Activated T-cell treated with anti-CD3 and anti-CD28 coated beads, Interleukin-2, amount 50 U/mL, for 4 hours (primary cell): ENCODE measurements around the gene CCNQ. TPM values are rescaled to one million over a fixed set of nuclear protein-coding genes. Genes with fewer than 3 reads are reported as not detected.

Experiments used
- ATAC-seq, 2 donors: fragments of 200-7000 bp; cut with Tn5 transposase; one replicate each; pipeline ENCODE4 v1.10.0; 2021
- DNase-seq: peaks from one replicate; pipeline ENCODE4 v3.0.0-alpha.2; 2020
- H3K27me3 Mint-ChIP-seq: one replicate; pipeline ENCODE4 v1.8.0; 2021; ENCODE audit warnings: low read depth, mixed read lengths
- H3K36me3 Mint-ChIP-seq: one replicate; pipeline ENCODE4 v1.8.0; 2022; ENCODE audit warnings: mixed read lengths; ENCODE audit not compliant: insufficient read depth
- H3K4me1 Mint-ChIP-seq: one replicate; pipeline ENCODE4 v1.8.0; 2021; ENCODE audit warnings: low read depth, mixed read lengths
- H3K4me3 Mint-ChIP-seq: one replicate; pipeline ENCODE4 v1.8.0; 2021; ENCODE audit warnings: mild to moderate bottlenecking, moderate library complexity, mixed read lengths
- H3K9me3 Mint-ChIP-seq: one replicate; pipeline ENCODE4 v1.8.0; 2021; ENCODE audit warnings: mixed read lengths
- total RNA-seq, 3 donors: library from RNA; stranded (reverse); gene quantifications; one replicate each; pipeline ENCODE4 v1.2.1, GENCODE V29; 2021

Gene CCNQ
- total RNA-seq, 3 donors from 2014 or later, result 38.6 to 46.9 (median 39.1) TPM

- no peaks in the 10 kb centered on the region for H3K36me3 Mint-ChIP-seq
- no peak overlapping the region for H3K4me3 Mint-ChIP-seq
- H3K4me1 Mint-ChIP-seq, result no peaks in the 10 kb centered on the region
- H3K9me3 Mint-ChIP-seq, result peaks cover 5% of the 10 kb centered on the region
- DNase-seq (no peak), ATAC-seq (no peak)
- peaks cover 2% of the 10 kb centered on the region for H3K27me3 Mint-ChIP-seq
These were observed 33.1 kb upstream of the CCNQ start for GRCh38 chrX:153631907-153632594.

- no peak for ATAC-seq
- Mint-ChIP-seq H3K36me3 (no peaks in the 10 kb centered on the region), H3K27me3 (peaks cover 2% of the 10 kb centered on the region)
These were observed 32.4 kb upstream of the CCNQ start for GRCh38 chrX:153631346-153631745.

GRCh38 chrX:153628665-153629064, 29.7 kb upstream of the CCNQ start:
- ATAC-seq (no peak), DNase-seq (no peak)
- H3K36me3 Mint-ChIP-seq, result no peaks in the 10 kb centered on the region
- no peaks in the 10 kb centered on the region for H3K4me1 Mint-ChIP-seq
- no peak overlapping the region for H3K4me3 Mint-ChIP-seq
- H3K27me3 Mint-ChIP-seq, result peaks cover 2% of the 10 kb centered on the region
- H3K9me3 Mint-ChIP-seq, result peaks cover 5% of the 10 kb centered on the region

More at GRCh38 chrX:153631346-153631745, 32.4 kb upstream of the CCNQ start:
- H3K9me3 Mint-ChIP-seq, result peaks cover 5% of the 10 kb centered on the region
- no peaks in the 10 kb centered on the region for H3K4me1 Mint-ChIP-seq
- H3K4me3 Mint-ChIP-seq, result no peak overlapping the region
- DNase-seq, result no peak

GRCh38 chrX:153628129-153628528, 29.2 kb upstream of the CCNQ start:
- no peaks in the 10 kb centered on the region for H3K4me1 Mint-ChIP-seq
- peaks cover 2% of the 10 kb centered on the region for H3K27me3 Mint-ChIP-seq
- H3K9me3 Mint-ChIP-seq, result peaks cover 5% of the 10 kb centered on the region
- DNase-seq (no peak), ATAC-seq (no peak)
- no peak overlapping the region for H3K4me3 Mint-ChIP-seq
- H3K36me3 Mint-ChIP-seq, result no peaks in the 10 kb centered on the region

GRCh38 chrX:153627675-153628111, 28.8 kb upstream of the CCNQ start:
- Mint-ChIP-seq H3K4me1 (no peaks in the 10 kb centered on the region), H3K9me3 (peaks cover 5% of the 10 kb centered on the region), H3K4me3 (no peak overlapping the region), H3K27me3 (peaks cover 2% of the 10 kb centered on the region), H3K36me3 (no peaks in the 10 kb centered on the region)
- no peak for ATAC-seq
- DNase-seq, result no peak

DNA sequence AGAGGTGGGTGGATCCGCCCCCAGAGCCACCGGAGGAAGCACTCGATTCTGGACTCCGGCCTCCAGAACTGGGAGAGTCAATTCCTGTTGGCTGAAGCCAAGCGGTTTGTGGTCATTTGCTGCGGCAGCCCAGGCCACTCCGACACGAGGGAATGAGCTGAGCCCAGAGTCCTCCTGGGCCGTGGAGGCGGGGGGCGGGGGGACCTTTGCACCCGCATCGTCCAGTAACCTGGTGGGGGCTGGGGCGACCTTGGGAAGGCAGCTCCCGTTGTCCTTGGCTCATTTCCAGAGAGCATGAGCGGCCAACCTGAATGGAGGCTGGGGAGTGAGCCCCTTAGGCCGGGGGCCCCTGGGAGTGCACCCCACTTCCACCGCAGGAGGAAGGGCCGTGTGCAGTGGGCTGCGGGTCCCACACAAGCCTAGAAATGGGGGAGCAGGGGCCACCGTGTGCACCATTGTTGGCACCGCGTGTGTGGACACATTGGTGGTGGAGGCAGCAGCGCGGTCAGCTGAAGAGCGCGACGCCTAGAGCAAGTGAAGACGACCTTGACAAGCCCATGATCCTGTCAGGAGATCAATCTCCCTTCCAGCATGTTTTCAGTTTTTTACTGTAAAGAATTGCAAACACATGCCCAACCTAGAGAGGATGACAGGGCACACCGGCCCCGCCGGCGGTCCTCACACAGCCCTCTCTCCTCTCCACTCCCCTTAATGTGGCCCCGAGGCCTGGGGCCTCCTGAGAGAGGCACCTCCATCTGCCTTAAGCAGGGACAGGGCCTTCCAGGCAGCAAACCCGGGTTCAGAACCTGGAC, 28.1 kb upstream of the CCNQ start:
- ATAC-seq (no peak), DNase-seq (no peak)
- Mint-ChIP-seq H3K4me3 (no peak overlapping the region), H3K36me3 (no peaks in the 10 kb centered on the region), H3K27me3 (peaks cover 2% of the 10 kb centered on the region), H3K4me1 (no peaks in the 10 kb centered on the region), H3K9me3 (peaks cover 5% of the 10 kb centered on the region)

GRCh38 chrX:153626025-153626633, 27.2 kb upstream of the CCNQ start:
- no peak for ATAC-seq
- Mint-ChIP-seq H3K36me3 (no peaks in the 10 kb centered on the region), H3K4me3 (no peak overlapping the region), H3K9me3 (peaks cover 3% of the 10 kb centered on the region), H3K4me1 (no peaks in the 10 kb centered on the region), H3K27me3 (peaks cover under 1% of the 10 kb centered on the region)
- no peak for DNase-seq

GRCh38 chrX:153625271-153626024, 26.5 kb upstream of the CCNQ start:
- Mint-ChIP-seq H3K4me1 (no peaks in the 10 kb centered on the region), H3K9me3 (no peaks in the 10 kb centered on the region), H3K4me3 (no peak overlapping the region), H3K36me3 (no peaks in the 10 kb centered on the region), H3K27me3 (no peaks in the 10 kb centered on the region)
- no peak for DNase-seq
- no peak for ATAC-seq

GRCh38 chrX:153624196-153625091, 25.5 kb upstream of the CCNQ start:
- DNase-seq (no peak), ATAC-seq (no peak)
- Mint-ChIP-seq H3K9me3 (no peaks in the 10 kb centered on the region), H3K4me1 (no peaks in the 10 kb centered on the region), H3K4me3 (no peak overlapping the region), H3K36me3 (no peaks in the 10 kb centered on the region), H3K27me3 (no peaks in the 10 kb centered on the region)

DNA sequence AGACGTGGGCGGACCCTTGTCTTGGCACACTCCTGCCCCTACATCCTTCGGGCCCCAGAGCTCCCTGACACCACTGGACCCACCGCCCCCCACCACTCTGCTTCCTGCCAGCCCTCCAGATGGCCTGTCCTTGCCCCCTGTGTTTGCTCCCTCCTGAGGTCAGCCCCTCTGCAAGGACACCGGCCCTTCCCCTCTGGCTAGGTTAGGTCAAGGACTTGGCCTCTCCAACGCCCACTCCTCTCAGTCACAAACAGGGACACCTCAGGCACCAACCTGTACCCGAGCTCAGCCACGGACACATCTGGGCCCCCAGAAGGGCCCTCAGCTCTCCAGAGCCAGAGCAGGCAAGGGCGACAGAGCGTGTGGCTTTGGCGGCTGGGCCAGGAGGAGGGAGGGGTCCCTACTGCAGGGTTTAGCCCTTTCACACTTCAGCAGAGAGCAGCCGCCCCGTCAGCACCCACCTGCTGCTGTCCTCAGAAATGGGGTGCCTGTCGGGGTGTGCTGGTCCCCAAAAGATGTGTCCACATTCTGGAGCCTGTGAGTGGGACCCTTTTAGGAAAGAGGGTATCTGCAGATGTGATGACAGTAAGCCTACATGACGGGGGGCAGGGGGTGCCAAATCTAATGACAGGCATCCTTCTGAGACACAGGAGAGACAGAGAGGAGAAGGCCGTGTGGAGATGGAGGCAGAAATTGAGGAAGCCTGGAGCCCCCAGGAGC, 24.5 kb upstream of the CCNQ start:
- H3K4me3 Mint-ChIP-seq, result no peak overlapping the region
- H3K36me3 Mint-ChIP-seq, result no peaks in the 10 kb centered on the region
- H3K4me1 Mint-ChIP-seq, result no peaks in the 10 kb centered on the region
- H3K27me3 Mint-ChIP-seq, result no peaks in the 10 kb centered on the region
- no peak for DNase-seq
- ATAC-seq, result no peak
- no peaks in the 10 kb centered on the region for H3K9me3 Mint-ChIP-seq

GRCh38 chrX:153622661-153623309, 23.8 kb upstream of the CCNQ start:
- no peaks in the 10 kb centered on the region for H3K9me3 Mint-ChIP-seq
- H3K36me3 Mint-ChIP-seq, result no peaks in the 10 kb centered on the region
- no peaks in the 10 kb centered on the region for H3K27me3 Mint-ChIP-seq
- ATAC-seq (no peak), DNase-seq (no peak)
- H3K4me3 Mint-ChIP-seq, result no peak overlapping the region
- no peaks in the 10 kb centered on the region for H3K4me1 Mint-ChIP-seq

DNA sequence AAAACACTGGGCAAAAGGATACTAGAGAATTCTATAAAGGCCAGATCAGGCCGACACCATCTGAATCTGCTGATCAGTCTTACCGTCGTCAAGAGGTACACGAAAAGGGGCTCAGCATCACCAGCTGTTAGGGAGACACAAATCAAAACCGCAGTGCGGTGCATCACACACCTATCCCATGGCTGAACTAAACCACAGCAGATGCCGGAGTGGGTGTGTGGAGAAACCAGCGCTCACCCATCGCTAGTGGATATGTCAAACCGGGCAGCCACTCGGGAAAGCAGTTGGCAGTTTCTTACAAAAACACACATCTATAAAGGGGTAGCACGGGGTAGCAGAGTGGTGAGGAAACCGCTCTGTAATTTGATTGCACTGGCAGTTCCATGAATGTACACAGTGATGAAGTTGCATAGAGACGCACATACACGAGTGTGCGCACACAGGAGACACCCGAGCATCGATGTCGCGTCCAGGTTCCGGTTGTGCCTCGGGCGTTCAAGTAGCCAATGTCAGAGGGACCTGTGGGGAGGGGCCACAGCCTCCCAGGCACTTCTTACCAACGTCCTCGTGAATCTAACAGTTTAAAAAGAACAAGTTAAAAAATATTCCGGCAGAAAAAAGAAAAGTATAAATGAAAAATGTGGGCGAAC, 23.1 kb upstream of the CCNQ start:
- no peaks in the 10 kb centered on the region for H3K9me3 Mint-ChIP-seq
- no peak overlapping the region for H3K4me3 Mint-ChIP-seq
- H3K27me3 Mint-ChIP-seq, result no peaks in the 10 kb centered on the region
- no peaks in the 10 kb centered on the region for H3K4me1 Mint-ChIP-seq
- H3K36me3 Mint-ChIP-seq, result no peaks in the 10 kb centered on the region
- no peak for ATAC-seq
- no peak for DNase-seq
